T-cell (primary cell): Measurements from ENCODE around the gene EGR2. TPM values are rescaled to one million over a fixed set of nuclear protein-coding genes. Genes with fewer than 3 reads are reported as not detected.
"Not testable (repeated sequence)": the region's sequence is repeated elsewhere in the genome, so short reads cannot be mapped to it uniquely, and the experiment has no call there.

Experiments
- ATAC-seq, 4 experiments: fragments of 200-7000 bp in 3 of 4; fragments of 150-1000 bp in 1 of 4; cut with Tn5 transposase; replicated peaks in 1 of 4; 1 replicate in 3 of 4; 2 replicates in 1 of 4; pipeline ENCODE4 v1.10.0; 2021; ENCODE audit warnings: moderate library complexity in 3 of 4, mild to moderate bottlenecking in 2 of 4, moderate number of reproducible peaks in 1 of 4
- CTCF ChIA-PET, 2 donors: fragments of 300-600 bp; sonication (Branson Sonifier 250); formaldehyde crosslinking; loops; one replicate each; lab custom pipeline; 2022; ENCODE audit warnings: antibody characterized with exemption in 2 of 2; lab: Charles Lee
- POLR2A ChIA-PET, 2 donors: fragments of 300-600 bp; sonication (Branson Sonifier 250); formaldehyde crosslinking; loops; one replicate each; lab custom pipeline; 2022; ENCODE audit warnings: antibody characterized with exemption in 2 of 2; lab: Charles Lee
- DNase-seq, 35 experiments: peaks; one replicate each; pipeline versions ENCODE4 v3.0.0 to v3.0.0-alpha.2; 2013 to 2023
- H3K27ac ChIP-seq: one replicate; pipeline ENCODE4 v1.5.1; 2013; ENCODE audit warnings: low read length
- H3K27me3 ChIP-seq, 2 experiments: replicated peaks in 1 of 2; 1 replicate in 1 of 2; 2 replicates in 1 of 2; pipeline versions ENCODE4 v1.6.1 to v1.7.0; 2013; ENCODE audit warnings: low read length in 1 of 2, mixed read lengths in 1 of 2; ENCODE audit not compliant: control insufficient read depth in 2 of 2, insufficient read depth in 2 of 2; ENCODE audit errors: extremely low read depth in 1 of 2
- H3K36me3 ChIP-seq, 2 donors: 1 replicate in 1 of 2; 2 replicates in 1 of 2; pipeline versions ENCODE4 v1.6.1 to v1.7.0; 2013; ENCODE audit warnings: low read length in 1 of 2; ENCODE audit not compliant: control insufficient read depth in 2 of 2, insufficient read depth in 1 of 2; ENCODE audit errors: extremely low read depth in 1 of 2
- H3K4me1 ChIP-seq, 2 experiments: 1 replicate in 1 of 2; 2 replicates in 1 of 2; pipeline versions ENCODE4 v1.6.1 to v1.7.0; 2013; ENCODE audit warnings: low read length in 2 of 2, mixed read lengths in 1 of 2; ENCODE audit not compliant: insufficient read depth in 2 of 2, control insufficient read depth in 1 of 2; ENCODE audit errors: extremely low read depth in 1 of 2
- H3K4me3 ChIP-seq, 2 donors: 1 replicate in 1 of 2; 2 replicates in 1 of 2; pipeline versions ENCODE4 v1.5.1 to v1.7.0; 2013; ENCODE audit warnings: mild to moderate bottlenecking in 2 of 2, low read length in 1 of 2, moderate library complexity in 1 of 2; ENCODE audit not compliant: control insufficient read depth in 1 of 2; ENCODE audit errors: extremely low read depth in 1 of 2
- H3K9me3 ChIP-seq: 2 replicates; pipeline ENCODE4 v1.7.0; 2013
- H3K27ac Mint-ChIP-seq, 2 donors: one replicate each; pipeline ENCODE4 v1.8.0; 2020 to 2021; ENCODE audit warnings: mild to moderate bottlenecking in 2 of 2, mixed read lengths in 2 of 2
- H3K27me3 Mint-ChIP-seq, 2 donors: one replicate each; pipeline ENCODE4 v1.8.0; 2021 to 2022; ENCODE audit warnings: mixed read lengths in 2 of 2
- H3K36me3 Mint-ChIP-seq: one replicate; pipeline ENCODE4 v1.8.0; 2021; ENCODE audit warnings: mixed read lengths
- H3K4me1 Mint-ChIP-seq, 3 donors: one replicate each; pipeline ENCODE4 v1.8.0; 2020 to 2022; ENCODE audit warnings: mixed read lengths in 3 of 3, mild to moderate bottlenecking in 1 of 3
- H3K4me3 Mint-ChIP-seq, 3 donors: one replicate each; pipeline ENCODE4 v1.8.0; 2020 to 2022; ENCODE audit warnings: mild to moderate bottlenecking in 3 of 3, mixed read lengths in 3 of 3, moderate library complexity in 3 of 3
- H3K9me3 Mint-ChIP-seq, 3 donors: one replicate each; pipeline ENCODE4 v1.8.0; 2020 to 2022; ENCODE audit warnings: mixed read lengths in 3 of 3
- WGBS: methylation state at CpG from one replicate; pipeline ENCODE4 v1.1.5; 2013; ENCODE audit warnings: missing lambda C conversion rate; ENCODE audit not compliant: insufficient coverage; 5-methylcytosine and 5-hydroxymethylcytosine counted together
- total RNA-seq, 35 experiments: library from RNA in 6 of 35; stranded (reverse) in 6 of 35; fragments of 120-200 nt in 1 of 35; gene quantifications; one replicate each; pipeline versions ENCODE4 v1.2.1 to v1.2.4 and lab custom pipeline; 2013 to 2026

The EGR2 gene
- total RNA-seq, 5 donors from 2014 or later (not counting 1 experiment from before 2014, with no cell fraction given): 0.90 to 2.7 (median 2.5) TPM

DNA sequence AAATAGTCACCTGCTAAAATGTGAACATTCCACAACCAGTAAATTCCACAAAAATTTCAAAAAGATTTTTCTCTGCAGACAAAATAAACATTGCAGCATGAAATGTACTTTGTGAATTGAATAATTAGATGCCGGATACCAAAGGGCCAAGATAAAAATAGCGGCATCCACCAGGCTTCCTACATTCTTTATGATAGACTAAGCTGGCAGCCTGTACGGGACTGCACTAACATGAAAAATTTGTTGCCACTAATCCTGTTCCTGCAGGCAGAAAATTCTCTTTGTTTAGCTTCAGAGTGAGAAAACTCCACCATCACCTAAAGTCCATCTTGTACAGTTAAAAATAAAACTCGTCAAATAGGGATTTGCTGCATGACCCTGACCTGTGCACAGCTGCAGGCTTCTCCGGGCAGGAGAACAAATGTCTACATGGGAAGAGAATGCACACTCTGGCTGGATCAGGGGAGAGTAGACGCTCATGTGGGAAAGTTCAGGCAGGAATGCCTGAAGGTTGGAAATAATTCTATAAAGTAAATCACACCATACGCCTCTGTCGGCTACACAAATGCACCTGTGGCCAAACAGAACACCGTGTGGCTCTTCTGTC, 27.2 kb downstream of the EGR2 start:
- Mint-ChIP-seq H3K27me3 (no peaks in the 10 kb centered on the region), H3K9me3 (peaks cover 7 to 13% (median 12%) of the 10 kb centered on the region in 3 donors), H3K4me1 (no peaks in the 10 kb centered on the region), H3K27ac (no peak overlapping the region), H3K36me3 (peaks cover 6% of the 10 kb centered on the region), H3K4me3 (no peak overlapping the region)
- no peak overlapping the region for H3K27ac ChIP-seq
- no peaks in the 10 kb centered on the region for H3K4me1 ChIP-seq
- 91% methylated on average over 4 of the region's 9 CpGs for WGBS
- ChIA-PET CTCF (interaction anchor here in 1 of 2 donors (0.7 kb wide), 1 partner anchor 10 kb away, joined by 3 read pairs; no protein-coding TSS in a partner anchor), POLR2A (interaction anchor here in 1 of 2 donors (0.5 kb wide), 1 partner anchor 146 kb away, joined by 3 read pairs; no protein-coding TSS in a partner anchor)
- no peak for DNase-seq
- H3K27me3 ChIP-seq: peaks cover 0 to 3% of the 10 kb centered on the region in 2 experiments
- ATAC-seq: no peak
- H3K36me3 ChIP-seq: no peaks in the 10 kb centered on the region
- no peaks in the 10 kb centered on the region for H3K9me3 ChIP-seq
- H3K4me3 ChIP-seq: no peak overlapping the region

DNA sequence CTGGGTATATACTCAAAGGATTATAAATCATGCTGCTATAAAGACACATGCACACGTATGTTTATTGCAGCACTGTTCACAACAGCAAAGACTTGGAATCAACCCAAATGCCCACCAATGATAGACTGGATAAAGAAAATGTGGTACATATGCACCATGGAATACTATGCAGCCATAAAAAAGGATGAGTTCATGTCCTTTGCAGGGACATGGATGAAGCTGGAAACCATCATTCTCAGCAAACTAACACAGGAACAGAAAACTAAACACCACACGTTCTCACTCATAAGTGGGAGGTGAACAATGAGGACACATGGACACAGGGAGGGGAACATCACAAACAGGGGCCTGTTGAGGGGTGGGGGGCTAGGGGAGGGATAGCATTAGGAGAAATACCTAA, 27.9 kb downstream of the EGR2 start:
- POLR2A ChIA-PET, H3K36me3 ChIP-seq, H3K4me3 Mint-ChIP-seq, H3K27ac ChIP-seq, H3K9me3 ChIP-seq, H3K27me3 Mint-ChIP-seq, H3K36me3 Mint-ChIP-seq, H3K4me1 ChIP-seq, DNase-seq, H3K27ac Mint-ChIP-seq, H3K4me3 ChIP-seq, ATAC-seq, H3K4me1 Mint-ChIP-seq, H3K27me3 ChIP-seq: not testable (repeated sequence)
- CTCF ChIA-PET: interaction anchor here in 1 of 2 donors (0.7 kb wide), 1 partner anchor 9 kb away, joined by 3 read pairs; no protein-coding TSS in a partner anchor
- no CpG with 5 or more reads among the region's 2 CpGs for WGBS
- H3K9me3 Mint-ChIP-seq: peaks cover 7 to 13% (median 12%) of the 10 kb centered on the region in 3 donors

DNA sequence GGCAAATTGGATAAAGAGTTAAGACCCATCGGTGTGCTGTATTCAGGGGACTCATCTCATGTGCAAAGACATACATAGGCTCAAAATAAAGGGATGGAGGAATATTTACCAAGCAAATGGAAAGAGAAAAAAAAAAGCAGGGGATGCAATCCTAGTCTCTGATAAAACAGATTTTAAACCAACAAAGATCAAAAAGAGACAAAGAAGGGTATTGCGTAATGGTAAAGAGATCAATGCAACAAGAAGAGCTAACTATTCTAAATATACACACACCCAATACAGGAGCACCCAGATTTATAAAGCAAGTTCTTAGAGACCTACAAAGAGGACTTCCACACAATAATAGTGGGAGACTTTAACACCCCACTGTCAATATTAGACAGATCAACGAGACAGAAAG, 31.6 kb downstream of the EGR2 start:
- H3K4me1 Mint-ChIP-seq, ATAC-seq, CTCF ChIA-PET, H3K27ac Mint-ChIP-seq, H3K36me3 ChIP-seq, H3K36me3 Mint-ChIP-seq, H3K27ac ChIP-seq, H3K27me3 ChIP-seq, H3K27me3 Mint-ChIP-seq, DNase-seq, H3K9me3 ChIP-seq, H3K4me1 ChIP-seq, H3K4me3 Mint-ChIP-seq, H3K4me3 ChIP-seq: not testable (repeated sequence)
- peaks cover 7 to 13% (median 12%) of the 10 kb centered on the region in 3 donors for H3K9me3 Mint-ChIP-seq
- POLR2A ChIA-PET: interaction anchor here in 1 of 2 donors (0.7 kb wide), 1 partner anchor 162 kb away, joined by 3 read pairs; no protein-coding TSS in a partner anchor
- 93% methylated on average over 2 of the region's 3 CpGs for WGBS

DNA sequence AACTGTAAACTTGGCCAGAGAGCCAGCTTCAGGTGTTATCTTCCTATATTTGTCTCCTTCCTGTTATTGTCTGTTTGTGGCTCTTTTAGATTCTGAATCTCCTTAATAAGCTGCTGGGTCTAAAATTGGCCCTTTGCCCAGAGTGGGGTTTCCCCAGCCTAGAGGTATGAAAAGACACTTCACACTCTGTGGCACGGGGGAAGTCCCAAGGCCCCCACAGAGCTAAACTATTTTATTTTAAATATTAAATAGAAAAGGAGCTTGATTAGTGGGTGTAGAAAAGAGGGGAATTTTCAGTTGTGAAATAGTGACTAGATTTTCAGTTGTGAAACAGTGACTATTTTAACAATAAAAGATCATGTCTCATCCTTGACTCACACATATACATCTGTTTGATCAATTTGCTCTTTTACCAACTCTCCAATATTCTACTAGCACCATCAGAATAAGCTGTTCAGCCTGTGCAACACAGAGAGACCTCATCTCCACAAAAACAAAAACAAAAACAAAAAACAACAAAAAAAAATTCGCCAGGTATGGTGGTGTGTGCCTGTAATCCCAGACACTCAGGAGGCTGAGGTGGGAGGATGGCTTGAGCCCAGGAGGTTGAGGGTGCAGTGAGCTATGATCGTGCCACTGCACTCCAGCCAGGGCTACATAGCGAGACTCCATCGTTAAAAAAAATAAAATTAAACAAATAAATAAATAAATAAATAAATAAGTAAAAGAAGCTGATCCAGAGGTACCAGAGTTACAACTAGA, 36.5 kb downstream of the EGR2 start:
- CTCF ChIA-PET: interaction anchor here (0.6 to 2.3 kb wide), 14 partner anchors 10 to 941 kb away, joined by 3 to 31 read pairs (median 4); partner anchors contain the start of gene EGR2 (in 1 of the 2)
- Mint-ChIP-seq H3K4me3 (peak overlapping the region in 1 of 3 donors; percentile 50), H3K27me3 (peaks cover 0 to 5% of the 10 kb centered on the region in 2 donors), H3K9me3 (peaks cover 0 to 5% (median 4%) of the 10 kb centered on the region in 3 donors), H3K4me1 (peaks cover 16 to 23% (median 17%) of the 10 kb centered on the region in 3 donors), H3K27ac (peak overlapping the region; percentile 37 to 59), H3K36me3 (peaks cover 3% of the 10 kb centered on the region)
- ATAC-seq (peak; percentile 96 to 99 (median 98)), DNase-seq (peak; percentile 48 to 95 (median 85))
- Histone ChIP-seq H3K27ac (peak overlapping the region; percentile 44), H3K4me1 (peaks cover 12 to 16% of the 10 kb centered on the region in 2 experiments), H3K36me3 (no peaks in the 10 kb centered on the region), H3K27me3 (no peaks in the 10 kb centered on the region), H3K9me3 (no peaks in the 10 kb centered on the region), H3K4me3 (no peak overlapping the region)
- POLR2A ChIA-PET: interaction anchor here (0.5 to 1.2 kb wide), 9 partner anchors 15 to 406 kb away, joined by 3 to 6 read pairs (median 4); partner anchors contain the start of genes ADO (in 1 of the 2) and EGR2 (in 1 of the 2)
- WGBS: no CpG with 5 or more reads among the region's 5 CpGs

DNA sequence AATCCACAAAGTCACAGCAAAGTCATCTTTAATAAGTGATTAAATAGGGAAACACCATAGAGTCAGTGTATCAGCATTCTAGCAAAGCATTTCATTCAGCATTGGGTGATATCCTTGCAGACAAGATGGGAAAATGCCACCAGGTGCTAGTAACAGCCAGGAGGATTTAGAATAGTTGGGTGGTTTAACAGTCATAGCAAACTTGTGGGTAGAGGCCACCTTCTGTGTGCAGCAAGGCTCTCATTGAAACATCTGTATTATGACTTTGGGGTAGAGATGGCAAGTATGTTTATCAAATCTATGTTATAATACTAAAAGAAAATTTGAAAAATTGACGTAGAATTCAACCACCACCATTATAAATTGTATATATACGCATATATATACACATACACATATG, 38.0 kb downstream of the EGR2 start:
- H3K27ac ChIP-seq: no peak overlapping the region
- peaks cover 12 to 16% of the 10 kb centered on the region in 2 experiments for H3K4me1 ChIP-seq
- H3K9me3 ChIP-seq: no peaks in the 10 kb centered on the region
- no peaks in the 10 kb centered on the region for H3K27me3 ChIP-seq
- WGBS: no CpG with 5 or more reads among the region's 2 CpGs
- H3K9me3 Mint-ChIP-seq: no peaks in the 10 kb centered on the region
- POLR2A ChIA-PET: no interaction called here
- no peaks in the 10 kb centered on the region for H3K36me3 ChIP-seq
- DNase-seq (no peak), ATAC-seq (no peak)
- H3K27me3 Mint-ChIP-seq: peaks cover 0 to 5% of the 10 kb centered on the region in 2 donors
- H3K27ac Mint-ChIP-seq: peak overlapping the region in 1 of 2 donors; percentile 10
- H3K4me3 Mint-ChIP-seq: no peak overlapping the region
- CTCF ChIA-PET: interaction anchor here in 1 of 2 donors (0.6 to 2.3 kb wide), 3 partner anchors 39 to 185 kb away, joined by 3 to 31 read pairs (median 11); partner anchors contain the start of gene EGR2
- H3K4me1 Mint-ChIP-seq: peaks cover 16 to 23% (median 17%) of the 10 kb centered on the region in 3 donors
- no peaks in the 10 kb centered on the region for H3K36me3 Mint-ChIP-seq
- H3K4me3 ChIP-seq: no peak overlapping the region
